H1 (cell line): ENCODE measurements around the gene TMEM131L. TPM values are rescaled to one million over a fixed set of nuclear protein-coding genes. Genes with fewer than 3 reads are reported as not detected.

ENCODE experiments used
- CTCF ChIA-PET: fragments of 300-600 bp; sonication (Branson Sonifier 250); formaldehyde crosslinking; loops from one replicate; lab custom pipeline; 2021; ENCODE audit not compliant: partially characterized antibody; lab: Charles Lee
- POLR2A ChIA-PET: fragments of 300-600 bp; sonication (Branson Sonifier 250); formaldehyde crosslinking; loops from one replicate; lab custom pipeline; 2021; ENCODE audit warnings: inconsistent platforms; ENCODE audit not compliant: partially characterized antibody; lab: Charles Lee
- DNase-seq, 2 experiments: peaks; one replicate each; pipeline versions ENCODE4 v3.0.0 to v3.0.0-alpha.2; 2010 to 2022; ENCODE audit warnings: low spot score in 2 of 2, low read depth in 1 of 2, mixed read lengths in 1 of 2
- FAIRE-seq: peaks from 2 replicates; lab custom pipeline; 2011; peaks lifted over from hg19 to GRCh38; lab: Jason Lieb, UNC
- H2AFZ ChIP-seq: 2 replicates; pipeline ENCODE4 v1.8.1; 2012; ENCODE audit warnings: low read length, inconsistent platforms
- H2AK5ac ChIP-seq: 2 replicates; pipeline ENCODE4 v1.6.1; 2013; ENCODE audit warnings: low read depth, low read length
- H2BK120ac ChIP-seq: replicated peaks from 2 replicates; pipeline ENCODE3; 2013; ENCODE audit warnings: low read depth, low read length, inconsistent platforms
- H2BK12ac ChIP-seq: 2 replicates; pipeline ENCODE4 v1.6.1; 2013; ENCODE audit warnings: low read depth, low read length
- H2BK15ac ChIP-seq: 2 replicates; pipeline ENCODE4 v1.6.1; 2013; ENCODE audit warnings: low read length
- H2BK20ac ChIP-seq: 2 replicates; pipeline ENCODE4 v1.6.1; 2013; ENCODE audit warnings: low read length
- H2BK5ac ChIP-seq: 2 replicates; pipeline ENCODE4 v1.6.1; 2013; ENCODE audit warnings: low read depth, low read length
- H3K14ac ChIP-seq: 2 replicates; pipeline ENCODE4 v1.6.1; 2013; ENCODE audit warnings: inconsistent platforms; ENCODE audit not compliant: insufficient read length
- H3K18ac ChIP-seq: 2 replicates; pipeline ENCODE4 v1.6.1; 2013; ENCODE audit warnings: low read length; ENCODE audit errors: extremely low read depth
- H3K23ac ChIP-seq: 2 replicates; pipeline ENCODE4 v1.6.1; 2013; ENCODE audit warnings: inconsistent platforms; ENCODE audit not compliant: insufficient read length
- H3K23me2 ChIP-seq: 2 replicates; pipeline ENCODE4 v1.6.1; 2013; ENCODE audit warnings: low read depth, low read length
- H3K27ac ChIP-seq: 2 replicates; pipeline ENCODE4 v1.6.1; 2011; ENCODE audit warnings: low read depth, low read length, inconsistent platforms
- H3K27me3 ChIP-seq, 4 experiments: replicated peaks in 1 of 4; 1 replicate in 1 of 4; 2 replicates in 3 of 4; pipeline versions ENCODE4 v1.6.1 to v1.8.1; 2011 to 2013; ENCODE audit warnings: low read length in 3 of 4, mild to moderate bottlenecking in 3 of 4, inconsistent platforms in 2 of 4, mixed read lengths in 2 of 4, moderate library complexity in 1 of 4; ENCODE audit not compliant: control insufficient read depth in 3 of 4, insufficient read depth in 3 of 4; ENCODE audit errors: extremely low read depth in 1 of 4
- H3K36me3 ChIP-seq, 4 experiments: 2 replicates each; pipeline versions ENCODE4 v1.6.1 to v1.8.1; 2011 to 2013; ENCODE audit warnings: mild to moderate bottlenecking in 4 of 4, low read length in 3 of 4, moderate library complexity in 2 of 4, control low read depth in 1 of 4, inconsistent platforms in 1 of 4; ENCODE audit not compliant: insufficient read depth in 4 of 4, control insufficient read depth in 2 of 4
- H3K4ac ChIP-seq: replicated peaks from 2 replicates; pipeline ENCODE3; 2013; ENCODE audit warnings: low read length, low read depth, mixed read lengths, inconsistent platforms; ENCODE audit not compliant: insufficient read length
- H3K4me1 ChIP-seq, 4 experiments: replicated peaks in 1 of 4; 1 replicate in 1 of 4; 2 replicates in 3 of 4; pipeline versions ENCODE4 v1.6.1 to v1.8.1; 2011 to 2013; ENCODE audit warnings: low read length in 3 of 4, inconsistent platforms in 2 of 4, mixed read lengths in 1 of 4; ENCODE audit not compliant: insufficient read depth in 4 of 4, control insufficient read depth in 3 of 4
- H3K4me2 ChIP-seq, 2 experiments: 2 replicates each; pipeline versions ENCODE4 v1.6.1 to v1.8.1; 2011 to 2013; ENCODE audit warnings: low read depth in 2 of 2, low read length in 2 of 2, control low read depth in 1 of 2, inconsistent platforms in 1 of 2, mild to moderate bottlenecking in 1 of 2; ENCODE audit not compliant: insufficient read depth in 1 of 2
- H3K4me3 ChIP-seq, 4 experiments: fragments of 200-600, 300-600 bp in 1 of 4; sonication (generic), shearing (Covaris generic), sonication (Bioruptor Twin) in 1 of 4; 2 replicates each; pipeline versions ENCODE4 v1.5.1 to v1.8.1; 2011 to 2016; ENCODE audit warnings: low read length in 4 of 4, low read depth in 3 of 4, control low read depth in 2 of 4, inconsistent platforms in 2 of 4, mild to moderate bottlenecking in 2 of 4, mixed read lengths in 1 of 4, moderate library complexity in 1 of 4; ENCODE audit not compliant: insufficient read depth in 2 of 4; ENCODE audit errors: extremely low read depth in 1 of 4
- H3K56ac ChIP-seq: replicated peaks from 2 replicates; pipeline ENCODE3; 2013; ENCODE audit warnings: low read depth, mild to moderate bottlenecking, mixed read lengths, low read length, inconsistent platforms; ENCODE audit not compliant: insufficient read length
- H3K79me1 ChIP-seq: 2 replicates; pipeline ENCODE4 v1.6.1; 2013; ENCODE audit warnings: low read depth, low read length, control low read depth
- H3K79me2 ChIP-seq, 2 experiments: 2 replicates each; pipeline versions ENCODE4 v1.6.1 to v1.8.1; 2012 to 2013; ENCODE audit warnings: low read length in 2 of 2, mild to moderate bottlenecking in 2 of 2, inconsistent platforms in 1 of 2; ENCODE audit not compliant: insufficient read depth in 2 of 2, control insufficient read depth in 1 of 2
- H3K9ac ChIP-seq, 4 experiments: replicated peaks in 1 of 4; 1 replicate in 1 of 4; 2 replicates in 3 of 4; pipeline versions ENCODE4 v1.6.1 to v1.8.1; 2011 to 2013; ENCODE audit warnings: low read depth in 3 of 4, low read length in 3 of 4, control low read depth in 2 of 4, mild to moderate bottlenecking in 2 of 4, moderate library complexity in 2 of 4, inconsistent platforms in 1 of 4; ENCODE audit errors: extremely low read depth in 1 of 4
- H3K9me3 ChIP-seq, 2 experiments: 2 replicates each; pipeline versions ENCODE4 v1.6.1 to v1.8.1; 2012 to 2013; ENCODE audit warnings: mild to moderate bottlenecking in 2 of 2, moderate library complexity in 2 of 2, control low read depth in 1 of 2, inconsistent platforms in 1 of 2, low read depth in 1 of 2, low read length in 1 of 2, mixed read lengths in 1 of 2; ENCODE audit not compliant: insufficient read depth in 2 of 2
- H4K20me1 ChIP-seq, 2 experiments: replicated peaks in 1 of 2; 2 replicates each; pipeline versions ENCODE3 to v1.8.1; 2011 to 2013; ENCODE audit warnings: inconsistent platforms in 2 of 2, low read length in 2 of 2, mild to moderate bottlenecking in 1 of 2; ENCODE audit not compliant: insufficient read depth in 2 of 2, control insufficient read depth in 1 of 2
- H4K5ac ChIP-seq: 2 replicates; pipeline ENCODE4 v1.6.1; 2013; ENCODE audit warnings: low read length, low read depth, mixed read lengths, inconsistent platforms; ENCODE audit not compliant: insufficient read length
- H4K8ac ChIP-seq: 2 replicates; pipeline ENCODE4 v1.8.0; 2013; ENCODE audit warnings: mild to moderate bottlenecking, moderate library complexity, low read length, inconsistent platforms; ENCODE audit not compliant: insufficient read depth; ENCODE audit errors: extremely low read depth
- H4K91ac ChIP-seq: replicated peaks from 2 replicates; pipeline ENCODE3; 2013; ENCODE audit warnings: low read length, mixed read lengths, inconsistent platforms; ENCODE audit not compliant: insufficient read length
- BCL11A ChIP-seq, 2 experiments: IDR thresholded peaks; one replicate each; pipeline ENCODE4 v1.6.1; 2011; ENCODE audit warnings: low read depth in 2 of 2, low read length in 2 of 2, mild to moderate bottlenecking in 2 of 2
- CEBPB ChIP-seq: IDR thresholded peaks from 2 replicates; pipeline ENCODE4 v1.6.1; 2012; ENCODE audit warnings: low read depth, low read length
- CHD1 ChIP-seq: IDR thresholded peaks from 2 replicates; pipeline ENCODE4 v1.6.1; 2012; ENCODE audit warnings: low read depth, low read length, improper control_type of control experiment
- WGBS, 2 experiments: shearing (Covaris generic) in 1 of 2; methylation state at CpG; one replicate each; pipeline versions ENCODE4 v1.1.6 to v1.1.7; 2013 to 2015; ENCODE audit warnings: low lambda C conversion rate in 2 of 2, mixed read lengths in 2 of 2, inconsistent platforms in 1 of 2, low coverage in 1 of 2, missing lambda C conversion rate in 1 of 2; ENCODE audit not compliant: insufficient replicate concordance in 2 of 2, insufficient coverage in 1 of 2, insufficient read length in 1 of 2; ENCODE audit errors: extremely low coverage in 1 of 2, missing lambda C conversion rate in 1 of 2; 5-methylcytosine and 5-hydroxymethylcytosine counted together
- polyA plus RNA-seq, 7 experiments: library from polyadenylated mRNA; depleted of rRNA in 3 of 7; stranded (reverse) in 5 of 7; unstranded in 2 of 7; fragments of >200 nt in 5 of 7; fragments of 200-250 nt in 2 of 7; gene quantifications; 1 replicate in 5 of 7; 2 replicates in 1 of 7; 4 replicates in 1 of 7; pipeline versions ENCODE4 v1.2.1 to v1.2.3, GENCODE V29; 2011 to 2013; ENCODE audit warnings: missing spikeins in 2 of 7, mixed read lengths in 2 of 7
- total RNA-seq: library from RNA; stranded (reverse); fragmentation: NEBNext Ultra II Directional; extraction: Animal tissue kit (Norgen Biotek cat#: 25700); gene quantifications from 2 replicates; pipeline ENCODE4 v1.2.1, GENCODE V29; 2021

The TMEM131L gene
- total and polyA plus RNA-seq, 2 of the 8 experiments (the other 6 are each of a cell fraction or from before 2014, with no cell fraction given): 14.3 to 26.1 TPM

DNA sequence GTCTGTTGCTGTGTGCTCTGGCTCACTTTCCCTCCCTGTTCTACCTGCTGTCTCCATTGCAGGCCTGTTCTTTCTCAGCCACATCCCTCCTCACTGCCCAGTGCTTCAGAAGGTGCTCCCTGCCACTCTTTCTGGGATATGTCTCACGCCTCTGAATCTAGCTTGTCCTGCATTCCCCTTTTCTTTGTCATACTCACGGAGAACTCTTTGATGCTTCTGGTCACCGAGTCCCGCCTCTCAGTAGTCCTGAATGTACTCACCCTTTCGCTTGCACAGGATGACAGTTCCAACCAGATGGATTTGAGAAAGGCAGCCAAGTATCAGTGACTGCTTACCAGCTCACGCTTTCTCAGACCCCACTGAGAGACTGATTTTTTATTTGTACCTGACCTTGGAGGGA lies 152.7 kb downstream of the TMEM131L start:
- no peak overlapping the region for H4K91ac ChIP-seq
- H3K23ac ChIP-seq: no peak overlapping the region
- no peak overlapping the region for H3K56ac ChIP-seq
- no peak overlapping the region for H2BK15ac ChIP-seq
- no peaks in the 10 kb centered on the region for H3K79me2 ChIP-seq
- no peak for DNase-seq
- no peaks in the 10 kb centered on the region for H3K9me3 ChIP-seq
- 78% methylated on average over 6 of the region's 6 CpGs; no CpG with 5 or more reads in 1 of the 2 experiments for WGBS, 2 experiments
- H4K20me1 ChIP-seq: no peaks in the 10 kb centered on the region
- peak overlapping the region in 1 of 4 experiments; percentile 28; a peak in 1 of 7 replicates for H3K9ac ChIP-seq
- H4K5ac ChIP-seq: no peak overlapping the region
- no peak overlapping the region for H2BK5ac ChIP-seq
- ChIA-PET POLR2A (interaction anchor here (0.6 kb wide), 2 partner anchors 186 to 228 kb away, joined by 3 to 4 read pairs; no protein-coding TSS in a partner anchor), CTCF (interaction anchor here (0.8 to 1.7 kb wide), 6 partner anchors 17 to 131 kb away, joined by 3 to 5 read pairs (median 4); no protein-coding TSS in a partner anchor)
- H3K79me1 ChIP-seq: no peaks in the 10 kb centered on the region
- H3K18ac ChIP-seq: no peak overlapping the region
- H2AFZ ChIP-seq: no peak overlapping the region
- H3K14ac ChIP-seq: no peak overlapping the region
- H2BK12ac ChIP-seq: no peak overlapping the region
- no peaks in the 10 kb centered on the region for H3K23me2 ChIP-seq
- H3K4ac ChIP-seq: no peak overlapping the region
- H3K27ac ChIP-seq: no peak overlapping the region
- H2BK20ac ChIP-seq: no peak overlapping the region
- H3K27me3 ChIP-seq: no peaks in the 10 kb centered on the region
- no peak overlapping the region for H2BK120ac ChIP-seq
- H3K4me3 ChIP-seq: no peak overlapping the region
- no peak for FAIRE-seq
- H3K4me1 ChIP-seq: peaks cover 0 to 12% (median 11%) of the 10 kb centered on the region in 4 experiments; a peak in 4 of 7 replicates
- H3K4me2 ChIP-seq: peak overlapping the region in 1 of 2 experiments; percentile 16; a peak in 1 of 4 replicates
- peaks cover 2 to 38% (median 22%) of the 10 kb centered on the region in 4 experiments for H3K36me3 ChIP-seq
- H2AK5ac ChIP-seq: no peak overlapping the region
- H4K8ac ChIP-seq: no peak overlapping the region
- no peak for TF ChIP-seq BCL11A (IDR thresholded peaks at IDR 0.05; ENCODE audit: low read depth in 2 of 2, low read length in 2 of 2)
- TF ChIP-seq CHD1: no peak
- TF ChIP-seq CEBPB: no peak
